SIG-M5 treated with dmso at 0.1 percent for 504 hours (cell line): ENCODE results near the gene GZMM.

Experiments
- DNase-seq: peaks from one replicate; lab custom pipeline; 2025; ENCODE audit not compliant: unreplicated experiment; lab: John Stamatoyannopoulos, UW

GZMM gene

DNA sequence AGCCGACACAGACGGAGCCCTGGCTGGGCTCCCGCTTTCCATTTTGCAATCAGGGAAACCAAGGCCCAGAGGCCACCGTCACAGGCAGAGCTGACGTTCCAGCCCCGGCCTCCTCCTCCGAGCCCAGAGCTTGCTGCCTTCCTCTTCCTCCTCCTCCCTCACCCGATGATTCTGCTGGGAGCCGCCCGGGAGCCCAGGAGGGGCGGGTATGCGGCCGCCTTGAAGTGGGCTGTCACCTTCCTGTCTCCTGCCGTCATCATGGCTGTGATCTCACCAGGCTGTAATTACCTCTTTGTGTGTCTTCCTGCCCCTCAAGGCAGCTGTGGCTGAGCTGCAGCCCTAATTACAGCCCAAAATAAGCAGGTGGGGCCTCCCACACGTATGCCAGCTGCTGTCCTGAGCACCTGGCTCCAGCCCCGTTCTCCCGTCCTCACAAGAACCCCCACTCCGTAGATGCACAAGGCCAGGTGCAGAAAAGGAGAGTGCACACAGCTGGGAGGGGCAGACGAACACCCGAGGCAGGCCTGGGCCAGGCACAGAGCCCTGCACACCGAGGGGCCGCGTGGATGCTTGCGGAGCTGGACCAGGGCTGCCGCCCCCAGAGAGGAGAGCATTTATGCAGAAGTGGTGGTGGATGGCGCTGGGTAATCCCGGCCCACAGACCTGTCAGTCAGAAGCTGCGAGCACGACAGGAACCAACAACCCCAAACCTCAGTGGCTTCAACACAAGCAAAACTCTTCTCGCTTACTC lies 32.6 kb upstream of the GZMM start:
- peak; percentile 82 for DNase-seq

DNA sequence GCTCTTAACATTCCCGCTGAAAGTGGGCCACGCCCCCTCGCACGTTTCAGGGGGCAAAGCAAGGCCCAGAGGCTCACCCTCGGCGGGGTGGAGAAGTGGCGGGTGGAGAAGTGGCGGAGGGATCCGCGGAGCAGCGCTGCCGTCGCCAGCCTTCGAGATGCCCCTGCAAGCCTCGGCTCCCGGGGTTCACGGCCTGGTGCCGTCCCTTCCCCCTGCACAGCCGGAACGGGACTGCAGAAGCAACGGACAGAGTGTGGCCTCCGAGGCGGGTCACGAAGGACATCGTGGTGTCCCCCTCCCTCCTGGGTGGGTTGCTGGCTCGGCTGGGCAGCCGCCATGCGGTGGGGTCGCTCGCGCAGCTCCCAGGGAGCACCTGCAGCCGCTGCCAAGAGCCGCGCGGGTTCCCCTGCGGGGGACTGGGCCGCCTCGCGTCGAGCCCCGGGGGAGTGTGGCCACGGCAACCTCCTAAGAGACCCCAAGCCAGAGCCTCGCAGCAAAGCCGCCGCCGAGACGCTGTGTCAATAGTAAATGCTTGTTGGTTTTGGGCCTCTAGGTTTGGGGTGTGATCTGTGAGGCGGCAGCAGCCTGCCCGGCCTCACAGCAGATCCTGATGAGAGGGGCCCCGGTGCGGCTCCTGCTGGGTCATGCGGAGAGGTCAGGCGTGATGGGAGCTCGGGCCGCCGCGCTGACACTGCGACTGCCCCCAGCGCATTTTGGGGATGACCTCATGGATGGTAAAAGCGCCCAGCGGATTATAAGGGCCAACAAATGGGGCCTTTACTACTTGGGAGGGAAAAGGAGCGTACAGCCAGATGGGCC lies 31.1 kb upstream of the GZMM start:
- no peak for DNase-seq

DNA sequence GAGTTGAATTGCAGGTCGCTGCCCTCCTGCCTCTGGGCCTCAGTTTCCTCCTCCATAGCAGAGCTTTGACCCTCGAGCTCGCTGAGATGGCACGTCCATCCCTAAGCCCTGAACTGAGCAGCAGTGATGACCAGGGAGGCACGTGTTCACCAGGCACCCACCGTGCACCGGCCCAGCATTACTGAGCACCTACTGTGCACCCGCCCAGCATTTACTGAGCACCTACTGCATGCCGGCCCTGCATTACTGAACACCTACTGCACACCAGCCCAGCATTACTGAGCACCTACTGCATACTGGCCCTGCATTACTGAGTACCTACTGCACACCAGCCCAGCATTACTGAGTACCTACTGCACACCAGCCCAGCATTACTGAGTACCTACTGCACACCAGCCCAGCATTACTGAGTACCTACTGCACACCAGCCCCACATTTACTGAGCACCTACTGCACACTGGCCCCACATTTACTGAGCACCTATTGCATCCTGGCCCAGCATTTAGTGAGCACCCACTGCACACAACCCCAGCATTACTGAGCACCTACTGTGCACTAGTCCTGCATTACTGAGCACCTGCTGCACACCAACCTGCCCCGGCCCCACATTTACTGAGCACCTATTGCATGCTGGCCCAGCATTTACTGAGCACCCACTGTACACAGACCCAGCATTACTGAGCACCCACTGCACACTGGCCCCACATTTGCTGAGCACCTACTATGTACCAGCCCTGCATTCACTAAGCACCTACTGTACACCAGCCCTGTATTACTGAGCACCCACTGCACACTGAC lies 30.3 kb upstream of the GZMM start:
- DNase-seq, result no peak

DNA sequence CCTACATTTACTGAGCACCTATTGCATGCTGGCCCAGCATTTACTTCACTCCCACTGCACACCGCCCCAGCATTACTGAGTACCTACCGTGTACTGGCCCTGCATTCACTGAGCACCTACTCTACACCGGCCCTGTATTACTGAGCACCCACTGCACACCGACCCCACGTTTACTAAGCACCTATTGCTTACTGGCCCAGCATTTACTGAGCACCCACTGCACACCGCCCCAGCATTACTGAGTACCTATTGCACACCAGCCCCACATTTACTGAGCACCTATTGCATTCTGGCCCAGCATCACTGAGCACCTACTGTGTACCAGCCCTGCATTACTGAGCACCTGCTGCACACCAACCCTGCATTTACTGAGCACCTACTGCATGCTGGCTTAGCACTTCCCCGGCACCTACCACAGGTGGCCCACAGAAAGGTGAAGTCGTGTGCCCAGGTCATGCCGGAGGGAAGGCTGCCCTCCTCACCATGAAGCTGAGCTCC lies 29.6 kb upstream of the GZMM start:
- DNase-seq, result no peak

DNA sequence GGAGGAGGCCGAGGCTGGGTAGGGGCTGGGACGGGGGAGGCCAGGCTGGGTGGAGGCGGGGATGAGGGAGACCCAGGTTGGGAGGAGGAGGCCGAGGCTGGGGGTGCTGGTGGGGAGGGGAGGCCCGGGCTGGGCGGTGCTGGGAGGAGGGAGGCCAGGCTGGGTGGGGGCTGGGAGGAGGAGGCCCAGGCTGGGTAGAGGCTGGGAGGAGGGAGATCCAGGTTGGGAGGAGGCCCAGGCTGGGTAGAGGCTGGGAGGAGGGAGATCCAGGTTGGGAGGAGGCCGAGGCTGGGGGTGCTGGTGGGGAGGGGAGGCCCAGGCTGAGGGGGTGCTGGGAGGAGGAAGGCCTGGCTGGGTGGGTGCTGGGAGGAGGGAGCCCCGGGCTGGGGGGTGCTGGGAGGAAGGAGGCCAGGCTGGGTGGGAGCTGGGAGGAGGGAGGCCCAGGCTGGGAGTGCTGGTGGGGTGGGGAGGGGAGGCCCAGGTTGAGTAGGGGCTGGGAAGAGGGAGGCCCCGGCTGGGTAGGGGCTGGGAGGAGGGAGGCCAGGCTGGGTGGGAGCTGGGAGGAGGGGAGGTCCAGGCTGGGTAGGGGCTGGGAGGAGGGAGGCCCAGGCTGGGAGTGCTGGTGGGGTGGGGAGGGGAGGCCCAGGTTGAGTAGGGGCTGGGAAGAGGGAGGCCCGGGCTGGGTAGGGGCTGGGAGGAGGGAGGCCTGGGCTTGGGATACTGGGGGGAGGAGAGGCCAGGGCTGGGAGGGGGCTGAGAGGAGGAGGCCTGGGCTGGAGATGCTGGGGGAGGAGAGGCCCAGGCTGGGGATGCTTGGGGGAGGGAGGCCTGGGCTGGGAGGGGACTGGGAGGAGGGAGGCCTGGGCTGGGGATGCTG lies 25.9 kb upstream of the GZMM start:
- no peak for DNase-seq

DNA sequence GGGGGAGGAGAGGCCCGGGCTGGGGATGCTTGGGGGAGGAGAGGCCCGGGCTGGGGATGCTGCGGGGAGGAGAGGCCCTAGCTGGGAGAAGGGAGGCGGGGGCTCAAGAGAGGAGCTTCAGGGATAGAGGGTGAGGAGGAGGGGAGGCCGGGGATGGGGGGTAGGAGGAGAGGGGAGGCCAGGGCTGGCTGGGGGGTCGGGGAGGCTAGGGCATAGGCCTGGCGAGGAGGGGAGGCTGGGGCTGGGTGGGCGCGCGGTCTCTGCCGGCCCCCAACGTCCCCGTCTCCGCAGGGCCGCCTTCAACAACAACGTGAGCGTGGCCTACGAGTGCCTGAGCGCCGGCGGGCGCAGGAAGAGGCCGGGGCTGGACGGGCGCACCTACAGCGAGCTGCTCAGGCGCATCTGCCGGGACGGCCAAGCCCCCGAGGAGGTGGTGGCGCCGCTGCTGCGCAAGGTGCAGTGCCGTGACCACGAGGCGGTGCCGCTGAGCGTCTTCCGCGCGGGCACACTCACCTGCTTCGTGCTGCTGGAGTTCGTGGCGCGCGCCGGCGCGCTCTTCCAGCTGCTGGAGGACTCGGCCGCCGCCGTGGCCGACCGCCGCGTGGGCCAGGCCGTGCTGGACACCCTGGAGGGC lies 25.1 kb upstream of the GZMM start:
- DNase-seq, result no peak

DNA sequence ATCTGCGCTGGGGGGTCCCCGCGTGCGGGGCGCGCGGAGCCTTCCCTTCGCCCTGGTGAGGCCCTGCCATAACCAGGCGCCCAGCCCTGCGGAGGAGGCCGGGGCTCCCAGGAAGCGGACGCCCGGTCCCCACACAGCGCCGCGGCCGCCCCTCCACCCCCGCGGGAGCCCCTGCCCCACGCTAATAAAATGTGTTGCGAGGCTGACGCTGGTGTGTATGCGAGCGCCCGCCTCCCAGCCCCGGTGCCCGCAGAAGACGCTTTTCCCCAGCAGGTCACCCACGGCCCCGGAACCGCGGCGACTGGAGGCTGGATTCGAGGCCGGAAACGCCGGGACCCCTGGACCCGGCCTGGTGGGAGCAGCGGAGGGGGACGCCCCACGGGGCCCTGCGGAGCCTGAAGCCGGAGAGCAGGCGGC lies 24.4 kb upstream of the GZMM start:
- no peak for DNase-seq

DNA sequence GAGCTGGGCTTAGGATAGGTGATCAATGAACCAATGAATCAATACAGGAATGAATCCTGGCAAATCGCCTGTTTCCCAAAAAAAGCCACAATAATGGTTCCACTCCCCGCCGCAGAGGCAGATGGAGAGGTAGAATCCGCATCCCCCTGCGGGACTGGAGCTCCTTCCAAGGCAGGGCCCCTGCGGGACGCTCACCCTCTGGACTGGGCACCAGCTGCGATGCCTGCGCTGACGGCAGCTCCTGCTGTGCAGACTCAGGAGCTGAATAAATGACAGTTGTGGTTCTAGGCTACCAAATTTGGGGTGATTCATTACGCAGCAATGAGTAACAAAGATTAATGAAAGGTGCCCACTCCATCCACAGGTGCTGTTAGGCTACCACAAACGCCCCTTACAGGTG lies 21.1 kb upstream of the GZMM start:
- no peak for DNase-seq

DNA sequence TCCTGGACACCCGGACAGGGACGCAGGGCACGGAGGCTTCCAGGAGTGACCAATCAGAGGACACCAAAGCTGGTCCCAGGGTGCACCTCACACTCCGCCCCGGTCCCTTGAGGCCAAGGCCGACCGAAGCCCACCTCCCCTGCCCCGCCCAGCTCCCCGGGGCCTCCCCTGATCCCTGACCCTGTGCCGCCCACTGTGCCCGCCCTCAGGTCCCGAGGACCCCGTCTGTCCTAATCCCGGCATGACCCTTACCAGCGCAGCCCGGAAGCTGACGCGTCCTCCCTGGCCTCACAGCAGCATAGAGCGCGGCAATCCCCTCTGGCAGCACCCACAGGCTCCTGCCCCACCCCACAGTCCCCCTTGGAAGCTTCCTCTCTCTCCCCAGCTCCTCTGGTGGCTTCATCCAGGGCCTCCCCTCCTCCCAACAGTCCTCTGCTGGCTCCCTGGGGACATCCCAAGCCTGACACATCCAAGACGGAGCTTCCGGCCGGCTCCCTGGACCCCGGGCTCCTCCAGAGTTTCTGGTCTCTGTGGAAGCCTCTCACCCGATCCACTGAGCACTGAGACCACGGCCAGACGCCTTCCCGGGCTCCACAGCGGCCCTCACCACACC lies 19.7 kb upstream of the GZMM start:
- DNase-seq, result no peak

DNA sequence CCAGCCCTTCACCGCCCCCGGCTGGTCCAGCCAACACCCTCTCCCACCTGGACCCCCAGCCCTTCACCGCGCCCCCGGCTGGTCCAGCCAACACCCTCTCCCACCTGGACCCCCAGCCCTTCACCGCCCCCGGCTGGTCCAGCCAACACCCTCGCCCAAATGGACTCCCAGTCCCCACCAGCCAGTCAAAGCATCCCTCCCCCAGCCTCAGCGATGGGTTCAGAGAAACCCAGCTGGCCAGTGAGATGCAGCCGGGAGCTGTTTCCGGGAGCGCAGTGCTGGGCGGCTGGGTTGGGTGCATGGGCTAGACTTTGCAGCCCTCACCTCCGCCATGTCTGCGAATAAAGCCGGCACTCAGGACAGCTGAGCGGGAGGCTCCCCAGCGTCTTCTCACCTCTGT lies 18.8 kb upstream of the GZMM start:
- no peak for DNase-seq

DNA sequence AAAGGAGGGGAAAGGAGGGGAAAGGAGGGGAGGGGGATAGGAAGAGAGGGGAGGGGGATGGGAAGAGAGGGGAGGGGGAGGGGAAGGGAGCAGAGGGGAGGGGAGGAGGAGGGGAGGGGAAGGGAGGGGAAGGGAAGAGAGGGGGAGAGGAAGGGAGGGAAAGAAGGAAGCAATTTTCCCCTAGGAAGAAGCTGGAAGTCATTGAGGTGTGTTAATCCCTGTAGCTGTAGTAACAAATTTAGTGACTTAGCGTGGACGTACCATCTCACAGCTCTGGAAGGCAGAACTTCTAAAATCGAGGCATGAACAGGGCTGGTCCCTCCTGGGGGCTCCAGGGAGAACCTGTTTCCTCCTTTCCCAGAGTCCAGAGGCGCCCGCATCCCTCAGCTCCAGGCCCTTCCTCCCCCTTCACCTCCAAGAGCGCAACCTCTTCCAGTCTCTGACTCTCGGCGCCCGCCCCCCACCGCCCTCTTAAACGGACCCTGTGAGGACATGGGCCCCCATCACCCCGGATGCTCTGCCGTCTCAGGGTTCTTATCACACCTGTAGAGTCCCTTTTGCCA lies 17.9 kb upstream of the GZMM start:
- no peak for DNase-seq

DNA sequence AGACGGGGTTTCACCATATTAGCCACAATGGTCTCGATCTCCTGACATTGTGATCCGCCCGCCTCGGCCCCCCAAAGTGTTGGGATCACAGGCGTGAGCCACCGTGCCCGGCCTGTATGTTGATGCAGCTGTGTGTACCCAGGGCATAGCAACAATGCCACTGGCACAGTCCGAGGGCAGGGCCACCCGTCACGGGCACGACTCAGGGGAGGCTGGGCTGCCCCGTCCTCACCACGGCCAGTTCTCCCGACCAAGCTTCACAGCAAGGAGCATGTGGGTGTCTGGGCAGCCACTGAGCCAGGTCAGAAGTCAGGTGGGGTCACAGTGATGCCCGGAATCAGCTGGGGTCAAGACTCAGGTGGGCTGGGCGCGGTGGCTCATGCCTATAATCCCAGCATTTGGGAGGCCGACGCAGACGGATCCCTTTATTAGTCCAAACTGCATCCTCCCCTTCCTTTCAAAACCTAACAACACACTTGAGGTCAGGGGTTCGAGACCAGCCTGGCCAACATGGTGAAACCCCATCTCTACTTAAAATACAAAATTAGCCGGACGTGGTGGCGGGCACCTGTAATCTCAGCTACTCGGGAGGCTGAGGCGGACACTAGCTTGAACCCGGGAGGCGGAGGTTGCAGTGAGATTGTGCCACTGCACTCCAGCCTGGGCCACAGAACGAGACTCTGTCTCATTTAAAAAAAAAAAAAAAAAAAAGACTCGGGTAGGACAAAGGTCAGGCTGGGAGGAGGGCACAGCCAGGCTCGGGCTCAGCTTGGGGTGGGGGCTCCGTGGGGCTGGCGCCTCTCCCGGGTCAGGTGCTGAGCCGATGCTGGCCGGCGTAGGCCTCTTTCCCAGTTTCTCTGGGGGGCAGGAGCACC lies 13.5 kb upstream of the GZMM start:
- no peak for DNase-seq

DNA sequence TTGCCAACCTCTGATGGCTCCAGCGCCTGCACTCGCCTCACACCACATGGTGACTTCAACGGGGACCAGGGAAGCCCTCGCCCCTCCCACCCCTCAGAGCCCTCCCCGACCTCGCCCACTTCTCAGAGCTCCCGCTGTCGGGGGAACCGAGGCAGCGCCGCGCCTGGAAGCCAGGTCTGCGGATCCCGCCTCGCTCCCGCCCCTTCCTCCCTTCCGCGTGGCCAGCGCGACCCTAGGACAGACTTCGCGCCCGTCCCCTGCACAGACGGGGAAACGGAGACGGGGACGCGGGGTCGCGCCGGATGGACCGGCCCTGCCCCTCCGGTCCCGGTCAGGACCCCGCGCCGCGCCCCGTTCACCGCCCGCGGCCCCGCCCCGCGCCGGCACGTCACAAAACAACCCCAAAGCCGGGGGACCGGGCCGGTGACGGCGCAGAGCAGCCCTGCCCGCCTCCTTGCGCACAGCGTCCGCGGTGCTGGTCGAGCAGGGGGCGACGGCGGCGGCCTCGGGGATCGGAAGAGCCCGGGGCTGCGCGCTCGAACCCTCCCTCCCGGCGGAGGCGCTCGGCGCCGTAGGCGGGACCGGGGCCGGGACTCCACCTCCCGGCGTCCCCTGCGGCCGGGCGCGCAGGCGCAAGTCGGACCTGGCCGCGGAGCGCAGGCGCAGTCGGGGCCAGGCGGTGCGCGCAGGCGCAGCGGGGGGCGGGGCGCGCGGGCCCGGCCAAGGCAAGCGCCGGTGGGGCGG lies 12.7 kb upstream of the GZMM start:
- peak; percentile 76 for DNase-seq

DNA sequence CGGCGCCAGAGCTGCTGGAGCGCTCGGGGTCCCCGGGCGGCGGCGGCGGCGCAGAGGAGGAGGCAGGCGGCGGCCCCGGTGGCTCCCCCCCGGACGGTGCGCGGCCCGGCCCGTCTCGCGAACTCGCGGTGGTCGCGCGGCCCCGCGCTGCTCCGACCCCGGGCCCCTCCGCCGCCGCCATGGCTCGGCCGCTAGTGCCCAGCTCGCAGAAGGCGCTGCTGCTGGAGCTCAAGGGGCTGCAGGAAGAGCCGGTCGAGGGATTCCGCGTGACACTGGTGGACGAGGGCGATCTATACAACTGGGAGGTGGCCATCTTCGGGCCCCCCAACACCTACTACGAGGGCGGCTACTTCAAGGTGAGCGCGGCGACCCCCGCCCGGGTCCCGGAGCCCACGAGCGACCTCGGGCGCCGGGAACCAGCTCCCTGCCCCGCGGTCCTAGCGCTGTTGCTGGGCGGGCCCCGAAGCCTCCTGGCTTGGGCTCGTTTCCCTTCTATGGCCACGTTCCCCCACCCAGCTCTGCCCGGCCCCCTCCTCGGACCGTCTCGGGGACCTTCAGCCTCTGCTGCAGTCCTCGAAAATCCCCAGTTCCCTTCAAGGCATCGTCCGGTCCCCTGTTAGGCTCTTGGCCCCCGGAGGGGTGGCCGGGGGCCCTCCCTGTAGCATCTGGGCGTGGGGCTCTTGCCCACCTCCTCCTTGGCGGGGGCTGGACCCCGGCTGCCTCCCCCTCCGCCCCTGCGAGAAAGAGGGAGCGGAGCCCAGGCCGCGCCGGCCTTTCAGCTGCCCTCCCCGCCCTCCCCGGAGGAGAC lies 11.9 kb upstream of the GZMM start, which contains the start of gene CDC34:
TSS of gene CDC34 (plus strand) at position 8 of the 808 bp plus-strand sequence. CDS start at position 180, 172 bp downstream.
- DNase-seq, result no peak

DNA sequence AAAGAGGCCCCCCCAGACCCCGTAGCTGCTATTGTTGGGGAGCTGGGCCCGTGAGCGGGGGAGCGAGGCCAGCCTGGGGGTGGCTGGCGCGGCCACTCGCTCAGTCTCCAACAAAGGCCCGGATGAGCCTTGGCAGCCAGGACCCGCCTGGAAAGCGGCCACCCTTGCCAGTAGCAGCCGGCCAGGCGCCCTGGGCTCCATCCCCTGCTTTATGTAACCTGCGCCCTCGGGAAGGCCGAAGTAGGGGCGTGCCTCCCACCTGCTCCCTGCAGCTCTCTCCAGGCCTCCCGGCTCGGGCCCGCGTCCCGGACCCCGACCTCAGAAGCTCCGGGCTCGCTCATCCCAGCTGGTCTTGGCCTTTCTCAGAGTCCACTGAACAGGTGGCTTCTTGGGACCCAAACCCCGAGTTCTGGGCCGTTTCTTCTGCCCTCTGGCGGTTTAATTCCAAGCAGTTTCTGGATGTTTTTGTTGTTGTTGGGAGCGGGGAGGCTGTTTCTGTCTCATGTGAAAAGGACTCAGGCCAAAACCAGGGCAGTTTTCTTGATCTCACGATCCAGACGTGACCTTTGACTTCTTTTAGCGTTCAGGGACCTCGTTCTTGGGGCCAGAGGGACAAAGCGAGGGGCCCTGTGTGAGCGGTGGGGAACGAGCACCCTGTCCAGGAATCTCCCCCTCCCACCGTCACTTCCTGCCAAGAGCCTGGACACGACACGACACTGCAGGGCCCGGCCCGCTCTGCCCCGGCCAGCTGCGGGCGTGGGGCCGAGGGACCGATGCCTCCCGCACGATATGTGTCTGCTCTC lies 11.1 kb upstream of the GZMM start:
- DNase-seq, result peak; percentile 32
